ENCODE measurements around the gene CTDNEP1. TPM values are rescaled to one million over a fixed set of nuclear protein-coding genes. Genes with fewer than 3 reads are reported as not detected.
"Not testable (repeated sequence)": the region's sequence is repeated elsewhere in the genome, so short reads cannot be mapped to it uniquely, and the experiment has no call there.

The CTDNEP1 gene
- polyA plus RNA-seq, 2 of the 4 experiments (the other 2 are of a cell fraction) = 145 to 161 TPM

- H3K4me2 ChIP-seq = no peak overlapping the region
- ChIA-PET POLR2A (no interaction called here), CTCF (interaction anchor here (1.0 to 7.5 kb wide), 3 partner anchors 10 to 50 kb away, joined by 3 to 66 read pairs (median 5); no protein-coding TSS in a partner anchor)
- DNase-seq (ENCODE audit: low read depth in 1 of 2, low spot score in 1 of 2) (no peak), FAIRE-seq (no peak), ATAC-seq (no peak)
- TF ChIP-seq KDM1A (IDR thresholded peaks at IDR 0.05; ENCODE audit: low read depth) (no peak), RFX5 (IDR thresholded peaks at IDR 0.05) (no peak), MYC (IDR thresholded peaks at IDR 0.05; ENCODE audit: borderline replicate concordance, low read length) (no peak), HDAC2 (IDR thresholded peaks at IDR 0.05) (no peak), RCOR1 (IDR thresholded peaks at IDR 0.05; ENCODE audit: low read depth, low read length) (no peak), MAZ (IDR thresholded peaks at IDR 0.05; ENCODE audit: borderline replicate concordance, low read depth, low read length) (no peak), EHMT2 (IDR thresholded peaks at IDR 0.05; ENCODE audit: low read depth) (no peak), ZC3H11A (IDR thresholded peaks at IDR 0.05) (no peak), SMC3 (IDR thresholded peaks at IDR 0.05) (no peak), ESRRA (IDR thresholded peaks at IDR 0.05; ENCODE audit: borderline replicate concordance, low read length) (no peak), JUN (IDR thresholded peaks at IDR 0.05) (no peak), EHF (CRISPR knock-in tag; IDR thresholded peaks at IDR 0.05) (no peak), MAFK (IDR thresholded peaks at IDR 0.05; ENCODE audit: partially characterized antibody) (no peak)
- TF ChIP-seq, protein P1, sequence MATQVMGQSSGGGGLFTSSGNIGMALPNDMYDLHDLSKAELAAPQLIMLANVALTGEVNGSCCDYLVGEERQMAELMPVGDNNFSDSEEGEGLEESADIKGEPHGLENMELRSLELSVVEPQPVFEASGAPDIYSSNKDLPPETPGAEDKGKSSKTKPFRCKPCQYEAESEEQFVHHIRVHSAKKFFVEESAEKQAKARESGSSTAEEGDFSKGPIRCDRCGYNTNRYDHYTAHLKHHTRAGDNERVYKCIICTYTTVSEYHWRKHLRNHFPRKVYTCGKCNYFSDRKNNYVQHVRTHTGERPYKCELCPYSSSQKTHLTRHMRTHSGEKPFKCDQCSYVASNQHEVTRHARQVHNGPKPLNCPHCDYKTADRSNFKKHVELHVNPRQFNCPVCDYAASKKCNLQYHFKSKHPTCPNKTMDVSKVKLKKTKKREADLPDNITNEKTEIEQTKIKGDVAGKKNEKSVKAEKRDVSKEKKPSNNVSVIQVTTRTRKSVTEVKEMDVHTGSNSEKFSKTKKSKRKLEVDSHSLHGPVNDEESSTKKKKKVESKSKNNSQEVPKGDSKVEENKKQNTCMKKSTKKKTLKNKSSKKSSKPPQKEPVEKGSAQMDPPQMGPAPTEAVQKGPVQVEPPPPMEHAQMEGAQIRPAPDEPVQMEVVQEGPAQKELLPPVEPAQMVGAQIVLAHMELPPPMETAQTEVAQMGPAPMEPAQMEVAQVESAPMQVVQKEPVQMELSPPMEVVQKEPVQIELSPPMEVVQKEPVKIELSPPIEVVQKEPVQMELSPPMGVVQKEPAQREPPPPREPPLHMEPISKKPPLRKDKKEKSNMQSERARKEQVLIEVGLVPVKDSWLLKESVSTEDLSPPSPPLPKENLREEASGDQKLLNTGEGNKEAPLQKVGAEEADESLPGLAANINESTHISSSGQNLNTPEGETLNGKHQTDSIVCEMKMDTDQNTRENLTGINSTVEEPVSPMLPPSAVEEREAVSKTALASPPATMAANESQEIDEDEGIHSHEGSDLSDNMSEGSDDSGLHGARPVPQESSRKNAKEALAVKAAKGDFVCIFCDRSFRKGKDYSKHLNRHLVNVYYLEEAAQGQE (IDR thresholded peaks at IDR 0.05) = no peak
- TF ChIP-seq, protein P2, sequence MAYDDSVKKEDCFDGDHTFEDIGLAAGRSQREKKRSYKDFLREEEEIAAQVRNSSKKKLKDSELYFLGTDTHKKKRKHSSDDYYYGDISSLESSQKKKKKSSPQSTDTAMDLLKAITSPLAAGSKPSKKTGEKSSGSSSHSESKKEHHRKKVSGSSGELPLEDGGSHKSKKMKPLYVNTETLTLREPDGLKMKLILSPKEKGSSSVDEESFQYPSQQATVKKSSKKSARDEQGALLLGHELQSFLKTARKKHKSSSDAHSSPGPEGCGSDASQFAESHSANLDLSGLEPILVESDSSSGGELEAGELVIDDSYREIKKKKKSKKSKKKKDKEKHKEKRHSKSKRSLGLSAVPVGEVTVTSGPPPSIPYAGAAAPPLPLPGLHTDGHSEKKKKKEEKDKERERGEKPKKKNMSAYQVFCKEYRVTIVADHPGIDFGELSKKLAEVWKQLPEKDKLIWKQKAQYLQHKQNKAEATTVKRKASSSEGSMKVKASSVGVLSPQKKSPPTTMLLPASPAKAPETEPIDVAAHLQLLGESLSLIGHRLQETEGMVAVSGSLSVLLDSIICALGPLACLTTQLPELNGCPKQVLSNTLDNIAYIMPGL (CRISPR knock-in tag; IDR thresholded peaks at IDR 0.05; ENCODE audit: borderline replicate concordance) = no peak
- TF ChIP-seq, protein P3, sequence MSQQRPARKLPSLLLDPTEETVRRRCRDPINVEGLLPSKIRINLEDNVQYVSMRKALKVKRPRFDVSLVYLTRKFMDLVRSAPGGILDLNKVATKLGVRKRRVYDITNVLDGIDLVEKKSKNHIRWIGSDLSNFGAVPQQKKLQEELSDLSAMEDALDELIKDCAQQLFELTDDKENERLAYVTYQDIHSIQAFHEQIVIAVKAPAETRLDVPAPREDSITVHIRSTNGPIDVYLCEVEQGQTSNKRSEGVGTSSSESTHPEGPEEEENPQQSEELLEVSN (IDR thresholded peaks at IDR 0.05; ENCODE audit: borderline replicate concordance, low read depth) = no peak
- 87% methylated on average over 5 of the region's 5 CpGs for WGBS (ENCODE audit: missing lambda C conversion rate)
- no peak overlapping the region for H3K27ac ChIP-seq
- H3K4me3 ChIP-seq = no peak overlapping the region
- H3K9me3 ChIP-seq = no peaks in the 10 kb centered on the region
- H3K4me1 ChIP-seq = peaks cover 23% of the 10 kb centered on the region
These were observed 4.8 kb downstream of the CTDNEP1 start for GRCh38 chr17:7246779-7247178.

DNA sequence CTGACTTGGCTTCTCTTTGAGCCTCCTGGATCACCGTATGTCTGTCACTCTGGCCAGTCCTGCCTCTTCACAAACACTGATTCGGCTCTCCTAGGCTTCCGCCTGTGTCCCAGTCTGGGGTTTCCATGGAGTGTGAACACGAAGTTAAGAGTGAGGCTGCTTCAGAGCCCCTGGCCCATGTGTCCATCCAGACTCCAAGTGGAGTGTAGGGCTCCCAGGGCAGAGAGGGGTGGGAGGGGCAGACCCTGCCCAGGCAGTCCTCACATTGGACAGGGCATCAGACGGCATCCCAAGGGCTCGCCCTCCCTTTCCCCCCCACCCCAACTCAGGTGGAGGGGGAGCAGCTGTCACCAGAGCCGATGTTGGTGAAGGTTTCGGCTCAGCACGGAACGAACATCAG is 7.7 kb downstream of the CTDNEP1 start:
- Histone ChIP-seq H3K4me1 (peaks cover 24% of the 10 kb centered on the region), H3K27ac (peak overlapping the region in 1 of 2 experiments; percentile 96; a peak in 1 of 6 replicates), H3K4me2 (peak overlapping the region; percentile 97; the same call in 2 of the 3 replicates)
- 81% methylated on average over 10 of the region's 10 CpGs for WGBS (ENCODE audit: missing lambda C conversion rate)
- POLR2A ChIA-PET = interaction anchor here (2.9 kb wide), 1 partner anchor 7 kb away, joined by 15 read pairs; the partner anchor contains the start of genes CTDNEP1 and ELP5
- ATAC-seq; DNase-seq (ENCODE audit: low read depth in 1 of 2, low spot score in 1 of 2); FAIRE-seq; H3K9me3 ChIP-seq; H3K4me3 ChIP-seq: not testable (repeated sequence)
- CTCF ChIA-PET = interaction anchor here (1.3 to 17.3 kb wide), 4 partner anchors 22 to 53 kb away, joined by 4 to 169 read pairs (median 35); partner anchors contain the start of genes ACADVL and DLG4

DNA sequence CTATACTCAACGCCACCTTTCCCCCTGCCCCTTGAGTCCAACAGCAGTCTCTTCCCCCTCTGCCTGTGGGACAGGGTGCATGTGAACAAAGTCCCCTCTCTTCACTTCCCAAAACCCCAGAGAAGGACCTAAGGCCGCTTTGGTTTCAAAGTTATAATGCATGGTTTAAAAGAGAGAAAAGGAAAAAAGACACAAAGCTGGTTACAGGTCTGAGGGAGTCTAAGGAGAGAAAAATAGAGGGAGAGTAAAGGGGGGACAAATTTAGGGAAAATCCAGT is 8.1 kb downstream of the CTDNEP1 start:
- Histone ChIP-seq H3K27ac (peak overlapping the region; percentile 96 to 99), H3K4me1 (peaks cover 22% of the 10 kb centered on the region), H3K4me2 (peak overlapping the region; percentile 97), H3K4me3 (peak overlapping the region; percentile 86), H3K9me3 (no peaks in the 10 kb centered on the region)
- DNase-seq (ENCODE audit: low read depth in 1 of 2, low spot score in 1 of 2) = no peak
- no peak for ATAC-seq
- WGBS (ENCODE audit: missing lambda C conversion rate) = 54% methylated on average over 2 of the region's 2 CpGs
- no peak for TF ChIP-seq EHMT2 (IDR thresholded peaks at IDR 0.05; ENCODE audit: low read depth)
- TF ChIP-seq CHD2 (IDR thresholded peaks at IDR 0.05; ENCODE audit: low read length, partially characterized antibody) = no peak
- TF ChIP-seq CTCF (IDR thresholded peaks at IDR 0.05) = no peak
- TF ChIP-seq HOXB13 (CRISPR knock-in tag; IDR thresholded peaks at IDR 0.05; ENCODE audit: low read depth) = no peak
- no peak for TF ChIP-seq KDM1A (IDR thresholded peaks at IDR 0.05; ENCODE audit: low read depth)
- no peak for FAIRE-seq
- ChIA-PET POLR2A (interaction anchor here (1.3 to 2.9 kb wide), 5 partner anchors 8 to 198 kb away, joined by 3 to 15 read pairs (median 6); partner anchors contain the start of genes ACADVL, CTDNEP1, DLG4 and DVL2), CTCF (interaction anchor here (1.1 to 17.3 kb wide), 6 partner anchors 21 to 198 kb away, joined by 3 to 169 read pairs (median 4); partner anchors contain the start of genes ACADVL and DLG4)
